HG03457 (cell line): Measurements from ENCODE around the gene ARHGAP26.

Source experiments
- ATAC-seq: cut with Tn5 transposase; IDR thresholded peaks from one replicate; pipeline ENCODE4 v1.9.1; 2021; ENCODE audit warnings: moderate number of reproducible peaks; ENCODE audit not compliant: unreplicated experiment

ARHGAP26 gene

DNA sequence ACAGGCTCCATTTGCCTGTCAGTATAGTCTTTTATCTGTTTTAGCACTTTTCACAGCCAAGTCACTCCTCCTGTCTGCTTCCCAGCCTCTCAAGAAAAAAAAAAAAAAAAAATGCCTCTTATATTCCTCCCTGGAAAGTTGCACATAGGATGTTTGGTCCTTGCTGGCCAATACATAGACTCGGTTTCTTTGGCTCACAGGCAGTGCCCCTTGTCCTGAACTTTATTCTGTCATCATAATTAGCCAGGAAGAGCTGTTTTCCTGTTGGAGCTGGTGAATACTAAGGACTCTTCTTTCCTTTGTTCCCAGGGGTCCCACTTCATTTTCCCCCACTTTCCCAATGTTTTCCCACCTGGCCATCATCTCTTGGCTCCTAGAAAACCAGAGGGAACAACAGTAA is 442.1 kb downstream of the ARHGAP26 start:
- ATAC-seq, result no peak

DNA sequence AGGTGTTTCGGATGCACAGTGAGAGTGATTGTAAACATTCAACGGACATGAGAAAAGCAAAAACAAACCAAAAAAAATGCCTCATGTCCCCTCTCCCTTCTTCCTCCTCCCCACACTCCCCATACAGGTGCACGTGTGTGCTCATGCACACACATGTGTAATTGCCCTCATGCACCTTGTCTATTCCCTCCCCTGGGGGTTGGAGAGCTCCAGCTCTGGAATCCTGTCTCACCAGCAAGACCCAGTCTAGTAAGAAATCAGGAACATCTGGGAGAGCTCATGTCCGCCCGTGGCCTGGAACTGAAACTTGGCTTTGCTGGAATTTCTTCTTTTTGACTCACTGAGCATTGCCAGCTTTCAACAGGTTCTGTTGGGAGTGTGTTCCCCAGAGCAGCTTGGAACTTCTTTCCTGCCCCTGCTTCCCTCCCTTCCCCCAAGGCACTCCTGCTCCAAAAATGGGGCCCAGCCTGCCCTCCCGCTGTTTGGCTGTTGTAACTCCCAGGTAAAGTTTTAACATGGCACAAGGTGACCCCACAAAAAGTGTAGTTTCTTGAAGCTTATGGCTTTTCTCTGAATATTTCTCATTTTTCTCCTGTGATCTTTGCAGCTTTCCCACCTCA is 443.2 kb downstream of the ARHGAP26 start:
- no peak for ATAC-seq

DNA sequence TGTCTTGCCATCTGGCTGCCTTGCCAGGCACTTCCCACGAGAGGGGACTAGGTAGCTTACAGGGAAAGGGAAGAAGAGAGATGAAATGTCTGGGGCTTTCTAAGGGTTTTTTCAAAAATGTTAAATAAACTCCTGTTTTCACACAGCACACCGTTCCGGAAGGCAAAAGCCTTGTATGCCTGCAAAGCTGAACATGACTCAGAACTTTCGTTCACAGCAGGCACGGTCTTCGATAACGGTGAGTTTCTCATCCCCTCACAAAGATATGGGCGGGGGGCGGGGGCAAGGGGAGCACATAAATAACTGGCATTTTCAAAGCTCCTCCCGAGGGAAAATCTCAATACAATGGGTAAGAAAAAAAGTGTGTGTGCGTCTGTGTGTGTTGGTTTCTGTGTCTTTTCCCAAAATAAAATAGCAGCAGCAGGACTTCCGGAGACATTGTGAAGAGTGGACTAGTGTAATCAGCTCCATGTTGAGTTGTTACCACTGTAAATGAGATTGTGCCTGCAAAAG is 443.7 kb downstream of the ARHGAP26 start:
- peak; percentile 57 for ATAC-seq

DNA sequence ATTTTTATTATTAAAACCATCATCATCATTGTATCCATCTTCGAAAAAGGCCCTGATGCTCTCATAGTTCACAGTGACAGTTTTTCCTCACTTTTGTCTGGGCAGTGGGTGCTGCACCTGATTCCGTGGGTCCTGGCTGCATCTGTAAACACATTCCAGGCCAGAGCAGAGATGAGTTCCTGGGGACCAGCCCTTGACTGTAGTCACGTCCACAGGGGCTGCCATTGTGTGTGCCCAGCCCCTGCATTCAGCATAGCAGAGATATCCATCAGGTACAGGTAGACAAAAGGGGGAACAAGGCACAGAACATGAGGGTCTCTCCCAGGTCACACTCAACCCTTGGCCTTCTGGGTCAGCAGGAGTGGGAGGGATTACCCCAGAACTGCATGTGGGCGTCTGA is 444.3 kb downstream of the ARHGAP26 start:
- no peak for ATAC-seq

DNA sequence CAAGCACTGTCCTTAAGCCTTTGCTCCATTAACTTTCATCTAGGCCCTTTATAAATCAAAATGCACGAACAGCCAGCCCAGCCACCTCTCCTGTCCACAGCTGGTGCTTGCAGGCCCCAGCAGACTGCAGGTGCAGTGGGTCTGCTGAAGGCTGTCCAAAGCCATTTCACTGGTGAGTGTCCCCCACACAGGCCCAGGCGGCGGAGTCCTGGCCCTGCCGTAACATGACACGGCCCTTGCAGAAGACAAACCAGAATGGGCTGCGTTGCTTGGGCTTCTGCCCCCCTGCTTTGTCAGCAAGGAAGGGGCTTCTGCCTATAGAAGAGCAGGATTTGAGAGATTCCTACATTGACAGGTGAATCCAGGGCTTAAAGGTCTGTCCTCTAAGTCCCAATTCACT is 444.7 kb downstream of the ARHGAP26 start:
- no peak for ATAC-seq

DNA sequence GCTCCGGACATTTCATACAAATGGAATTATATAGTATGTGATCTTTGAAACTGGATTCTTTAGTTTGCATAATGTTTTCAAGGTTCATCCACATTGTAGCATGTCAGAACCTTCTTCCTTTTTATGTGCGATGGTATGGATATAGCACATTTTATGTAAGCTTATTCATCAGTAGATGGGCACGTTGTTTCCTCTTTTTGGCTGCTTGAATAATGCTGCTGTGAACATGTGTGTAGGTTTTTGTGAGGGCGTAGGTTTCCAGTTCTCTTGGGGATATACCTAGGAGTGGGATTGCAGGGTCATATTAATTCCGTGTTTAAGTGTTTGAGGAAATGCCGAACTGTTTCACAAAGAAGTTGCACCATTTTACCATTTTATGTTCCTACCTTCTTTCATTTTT is 445.5 kb downstream of the ARHGAP26 start:
- no peak for ATAC-seq

DNA sequence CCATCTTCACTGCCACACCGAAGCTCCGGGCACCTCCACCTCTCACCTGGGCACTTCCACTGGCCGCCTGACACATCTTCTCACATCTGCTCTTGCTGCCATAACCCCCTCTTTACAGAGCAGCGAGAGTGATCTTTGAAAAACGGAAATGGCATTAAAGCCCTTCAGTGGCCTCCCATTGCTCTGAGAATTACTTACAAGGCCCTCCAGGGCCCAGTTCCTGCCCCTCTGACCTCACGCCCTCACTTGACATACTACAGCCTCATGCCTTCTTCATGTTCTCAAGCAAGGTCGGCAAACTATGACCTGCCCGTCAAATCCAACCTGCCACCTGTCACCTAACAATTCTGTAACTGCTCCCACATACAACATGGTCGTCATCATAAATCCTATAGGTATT is 446.0 kb downstream of the ARHGAP26 start:
- no peak for ATAC-seq

DNA sequence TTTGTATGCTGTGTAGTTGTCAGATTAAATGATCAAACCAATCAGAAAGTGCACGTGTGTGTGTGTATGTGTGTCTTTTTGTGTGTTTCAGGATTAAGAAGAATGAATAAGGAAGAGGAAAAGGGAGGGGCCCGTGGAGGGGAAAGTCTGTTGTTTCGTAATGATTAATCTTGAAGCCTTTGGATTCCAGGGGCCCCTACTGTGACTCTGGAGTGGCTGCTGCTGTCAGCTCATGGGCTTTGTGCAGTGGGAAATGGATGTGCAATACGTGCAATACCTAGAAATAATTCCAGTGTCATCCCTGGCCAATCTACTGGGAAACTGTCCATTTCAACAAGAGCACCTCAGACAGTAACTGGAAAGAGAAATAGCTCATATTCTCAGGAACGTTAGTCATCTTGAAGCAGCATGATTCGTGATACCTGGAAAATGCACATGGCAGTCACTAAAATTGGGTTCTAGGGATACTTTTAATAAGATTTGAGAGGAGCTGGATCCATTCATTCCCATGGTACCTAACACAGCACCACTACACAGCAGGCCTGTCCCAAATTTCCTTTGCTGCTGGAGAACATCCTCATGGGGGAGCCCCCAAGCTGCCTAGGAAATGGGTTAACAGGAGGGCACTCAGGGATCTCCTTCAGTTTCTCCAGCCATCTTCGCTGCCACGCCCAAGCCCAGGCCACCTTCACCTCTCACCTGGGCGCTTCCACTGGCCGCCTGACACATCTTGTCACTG is 447.1 kb downstream of the ARHGAP26 start:
- ATAC-seq, result no peak

DNA sequence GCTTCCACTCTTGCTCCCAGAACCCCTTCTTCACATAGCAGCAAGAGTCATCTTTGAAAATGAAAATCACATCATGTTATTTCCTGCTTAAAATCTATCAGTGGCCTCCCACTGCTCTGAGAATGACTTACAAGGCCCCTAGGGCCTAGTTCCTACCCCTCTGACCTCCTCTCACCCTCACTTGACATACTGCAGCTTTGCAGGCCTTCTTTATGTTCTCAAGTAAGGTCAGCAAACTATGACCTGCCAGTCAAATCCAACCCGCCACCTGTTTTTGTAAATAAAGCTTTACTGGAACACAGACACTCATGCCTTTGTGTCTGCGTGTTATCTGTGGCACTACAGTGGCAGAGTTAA is 447.6 kb downstream of the ARHGAP26 start:
- ATAC-seq, result no peak

DNA sequence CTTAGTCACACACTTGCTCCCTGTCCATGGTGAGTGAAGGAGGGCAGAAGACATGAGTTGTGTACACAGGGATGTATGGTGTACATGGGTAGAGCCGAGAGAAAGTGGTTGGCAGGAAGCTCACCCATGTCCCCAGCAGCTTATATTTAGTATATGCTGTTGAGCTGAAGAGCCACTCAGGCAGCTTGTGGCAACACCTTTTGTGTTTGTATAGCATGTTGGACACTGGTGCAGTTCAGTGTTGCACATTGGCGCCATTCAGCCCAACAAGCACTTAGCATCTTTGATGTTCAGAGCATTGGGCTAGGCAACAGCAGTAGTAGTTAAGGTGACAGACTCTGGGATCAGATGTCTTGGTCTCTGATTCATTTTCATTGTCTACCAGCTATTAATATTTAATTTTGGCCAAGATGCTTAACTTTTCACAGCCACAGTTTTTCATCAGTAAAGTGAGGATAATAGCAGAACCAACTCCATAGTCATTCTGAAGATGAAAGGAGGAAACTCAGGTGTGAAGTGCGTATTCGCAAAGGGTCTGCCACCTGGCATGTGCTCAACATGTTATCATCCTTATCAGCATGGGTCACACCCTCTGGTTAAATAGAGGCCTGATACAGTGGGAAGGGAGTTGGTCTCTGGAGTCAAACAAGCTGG is 448.5 kb downstream of the ARHGAP26 start:
- no peak for ATAC-seq

DNA sequence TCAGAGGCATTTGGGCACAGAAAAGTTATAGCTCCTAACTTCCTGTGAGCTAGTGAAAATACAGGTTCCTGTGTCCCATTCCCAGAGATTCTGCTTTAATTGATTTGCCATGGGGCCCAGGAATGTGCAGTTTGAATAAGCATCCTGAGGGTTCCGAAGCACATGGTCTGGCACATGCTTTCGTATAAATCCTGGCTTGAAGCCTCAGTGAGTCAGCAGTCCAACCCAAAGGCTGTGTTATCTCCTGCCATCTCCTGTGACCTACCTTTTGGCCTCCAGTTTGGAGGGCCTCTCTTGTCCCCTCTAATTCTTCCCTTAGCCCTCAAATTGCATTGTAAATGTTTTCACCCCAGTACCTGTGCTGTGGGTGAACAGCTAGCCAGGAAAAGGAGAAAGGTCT is 449.5 kb downstream of the ARHGAP26 start:
- ATAC-seq, result no peak

DNA sequence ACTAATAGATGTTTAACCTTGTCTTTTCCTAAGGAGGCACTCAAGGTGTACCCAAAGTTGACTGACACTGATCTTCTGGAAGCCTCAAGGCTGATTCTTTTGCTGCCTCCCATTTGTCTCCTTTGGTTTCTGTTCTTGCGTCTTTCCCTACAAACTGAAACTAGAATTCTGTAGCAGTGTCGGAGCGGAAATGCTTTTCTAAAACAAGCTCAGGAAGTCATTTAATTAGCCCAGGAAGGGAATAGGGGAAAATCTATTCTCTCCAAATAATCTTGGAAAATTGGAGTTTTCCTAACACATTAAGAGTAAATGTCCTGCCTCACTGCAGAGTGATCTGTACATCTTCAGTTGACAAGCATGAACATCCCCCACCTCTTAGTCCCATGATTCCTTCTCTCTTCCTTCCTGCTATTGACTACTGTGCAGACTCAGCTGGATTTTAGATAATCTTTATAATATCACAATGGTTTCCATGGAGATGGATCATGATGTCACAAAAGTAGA is 450.6 kb downstream of the ARHGAP26 start:
- ATAC-seq, result no peak

DNA sequence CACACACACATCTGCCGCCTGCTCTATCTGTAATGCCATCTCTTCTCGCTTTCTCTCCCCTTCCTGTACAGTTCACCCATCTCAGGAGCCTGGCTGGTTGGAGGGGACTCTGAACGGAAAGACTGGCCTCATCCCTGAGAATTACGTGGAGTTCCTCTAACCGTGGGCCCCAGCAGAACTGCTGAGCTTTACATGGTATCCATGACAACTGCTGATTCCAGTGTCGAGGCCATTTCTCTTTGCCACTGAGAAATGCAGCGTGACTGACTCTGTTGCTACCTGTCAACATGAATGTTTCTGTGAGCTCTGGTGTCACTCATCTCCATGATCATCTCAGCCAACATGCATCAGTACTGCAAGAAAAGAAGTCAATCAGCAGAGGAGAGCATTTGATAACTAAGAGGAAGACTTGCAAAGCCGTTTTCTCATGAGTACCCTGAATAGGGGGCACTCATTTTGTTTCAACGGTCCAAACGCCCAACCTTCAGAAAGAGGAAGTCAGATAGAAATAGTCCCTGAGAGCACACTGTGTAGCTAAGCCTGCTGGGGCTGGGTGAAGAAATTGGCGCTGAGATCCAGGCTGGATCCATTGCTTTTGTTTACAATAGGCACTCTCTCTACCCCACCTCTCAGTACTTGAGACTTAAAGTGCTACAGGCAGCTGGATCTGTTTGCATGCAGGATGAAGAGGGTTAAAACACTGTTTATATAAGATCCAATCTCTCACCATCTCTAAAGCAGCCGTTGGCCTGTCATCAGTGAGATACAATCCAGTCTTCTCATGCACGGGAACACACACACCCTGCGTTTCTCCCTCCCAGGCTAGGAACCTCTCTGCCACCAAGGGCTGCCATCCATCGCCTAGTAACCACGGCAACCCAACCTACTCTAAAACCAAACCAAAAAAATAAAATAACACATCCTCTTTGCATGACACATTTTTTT is 452.4 kb downstream of the ARHGAP26 start:
- peak; percentile 51 for ATAC-seq

DNA sequence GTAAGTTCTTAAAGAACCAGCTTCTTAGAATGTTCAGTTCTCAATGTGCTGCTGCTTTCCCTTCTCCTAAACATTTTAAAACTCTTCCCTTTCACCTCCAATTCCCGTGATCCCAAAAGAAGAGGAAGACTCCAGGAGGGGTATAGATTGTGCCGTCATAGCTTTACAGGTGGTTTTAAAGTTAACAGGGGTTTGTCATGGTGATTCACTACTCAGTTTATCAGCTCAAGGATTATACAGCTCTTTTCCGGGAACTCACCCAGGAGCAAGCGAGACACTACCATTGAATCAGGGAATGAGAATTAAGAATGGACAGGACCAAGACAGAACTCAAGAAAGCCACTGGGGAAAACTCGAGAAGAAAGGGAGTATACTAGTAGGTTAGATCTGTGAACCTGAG is 454.5 kb downstream of the ARHGAP26 start:
- ATAC-seq, result no peak

DNA sequence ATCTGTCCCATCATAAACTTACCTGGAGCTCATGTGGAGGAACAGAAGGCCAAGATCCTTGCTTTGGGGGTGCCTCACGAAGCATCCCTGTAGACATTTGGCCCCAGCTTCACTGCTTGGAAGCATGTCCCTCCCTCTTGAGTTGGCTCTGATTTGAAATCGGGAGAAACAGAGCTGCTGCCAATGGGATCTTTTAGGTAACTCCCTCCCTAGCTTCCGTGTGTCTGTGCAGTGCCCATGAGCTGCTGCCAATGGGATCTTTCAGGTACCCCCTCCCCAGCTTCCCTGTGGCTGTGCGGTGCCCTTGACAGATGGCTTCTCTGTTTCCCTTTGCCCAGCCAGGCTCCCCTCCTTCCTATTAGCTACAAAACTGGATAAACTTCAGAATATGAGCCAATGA is 455.3 kb downstream of the ARHGAP26 start:
- ATAC-seq, result no peak

DNA sequence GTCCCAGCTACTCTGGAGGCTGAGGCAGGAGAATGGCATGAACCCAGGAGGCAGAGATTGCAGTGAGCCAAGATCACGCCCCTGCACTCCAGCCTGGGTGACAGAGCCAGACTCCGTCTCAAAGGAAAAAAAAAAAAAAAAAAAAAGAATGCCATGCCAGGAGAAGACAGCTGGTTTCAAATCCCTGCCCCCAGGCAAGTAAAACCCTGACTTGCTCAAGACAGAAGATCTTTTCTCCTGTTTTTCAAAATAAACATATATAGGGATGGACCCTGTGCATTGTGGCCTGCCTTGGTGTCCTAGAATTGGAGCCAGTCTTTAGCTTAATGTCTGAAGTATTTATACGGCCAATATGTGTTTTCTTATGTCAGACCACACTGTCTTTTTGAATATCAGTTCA is 456.2 kb downstream of the ARHGAP26 start:
- ATAC-seq, result no peak

DNA sequence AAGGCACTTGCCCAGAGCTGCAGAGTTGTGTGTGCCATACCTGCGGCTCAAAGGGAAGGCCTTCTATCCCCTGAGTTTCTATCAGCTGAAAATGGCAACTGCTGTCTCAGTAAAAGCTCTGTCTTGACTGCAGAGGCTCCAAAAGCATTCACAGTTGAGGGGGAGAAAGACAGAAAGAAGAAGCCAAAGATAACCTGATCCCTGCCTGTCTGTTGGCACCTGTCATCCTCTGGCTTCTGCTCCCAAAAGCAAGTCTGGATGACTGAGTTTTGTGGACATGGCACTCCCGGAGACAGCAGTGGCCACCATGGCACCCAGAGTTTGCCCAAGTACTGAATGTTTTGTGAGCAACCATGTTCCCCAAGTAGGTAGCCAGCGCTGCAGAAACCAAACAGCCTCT is 456.7 kb downstream of the ARHGAP26 start:
- ATAC-seq, result no peak

DNA sequence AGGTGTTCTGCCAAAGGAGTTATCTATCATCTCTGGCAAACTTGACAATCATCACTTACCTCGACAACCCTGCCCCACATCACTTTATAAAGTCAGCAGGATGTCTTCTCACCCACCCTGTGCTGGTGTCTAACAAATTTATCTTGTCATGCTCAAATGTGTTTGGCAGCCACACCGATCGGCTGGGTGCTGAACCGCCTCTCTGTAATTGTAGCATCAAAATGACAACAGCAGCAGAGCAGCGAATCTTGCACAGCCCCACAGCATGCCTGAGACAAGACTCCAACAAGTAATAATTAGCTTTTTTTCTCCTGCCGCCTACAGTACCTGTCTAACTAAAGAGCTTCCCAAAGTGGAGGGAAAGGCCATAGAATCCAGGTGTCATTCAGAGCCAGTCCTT is 457.1 kb downstream of the ARHGAP26 start:
- ATAC-seq, result no peak

DNA sequence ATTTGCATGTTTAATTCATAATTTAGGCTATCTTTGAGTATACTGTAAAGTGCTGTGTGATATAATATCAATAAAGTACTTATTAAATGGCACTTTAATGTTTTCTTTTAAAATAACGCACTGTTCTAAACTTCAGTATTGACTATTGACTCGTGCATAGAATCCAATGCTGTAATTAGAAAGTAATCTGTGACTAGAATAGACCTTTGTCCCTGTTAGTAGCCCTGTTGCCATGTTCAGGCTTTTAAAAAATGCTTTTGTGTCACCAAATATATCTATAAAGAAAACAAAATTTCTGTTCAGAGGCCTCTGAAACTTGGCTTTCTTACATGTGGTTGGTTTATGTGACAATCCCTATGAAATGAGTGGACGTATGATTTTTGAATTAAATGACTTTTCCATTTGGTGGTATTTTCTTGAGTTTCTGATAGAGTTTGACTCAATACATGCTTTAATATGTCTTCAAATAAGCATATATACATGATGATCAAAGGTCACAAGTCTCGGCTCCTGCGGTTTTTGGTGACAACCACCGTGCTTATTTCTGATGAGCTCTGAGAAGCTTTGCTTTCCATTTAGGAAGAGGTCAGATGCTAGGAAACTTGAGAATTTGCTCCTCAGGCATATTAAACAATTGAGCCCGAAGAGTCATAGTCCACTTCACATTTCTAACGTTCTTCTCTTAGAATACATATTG is 458.6 kb downstream of the ARHGAP26 start:
- no peak for ATAC-seq

DNA sequence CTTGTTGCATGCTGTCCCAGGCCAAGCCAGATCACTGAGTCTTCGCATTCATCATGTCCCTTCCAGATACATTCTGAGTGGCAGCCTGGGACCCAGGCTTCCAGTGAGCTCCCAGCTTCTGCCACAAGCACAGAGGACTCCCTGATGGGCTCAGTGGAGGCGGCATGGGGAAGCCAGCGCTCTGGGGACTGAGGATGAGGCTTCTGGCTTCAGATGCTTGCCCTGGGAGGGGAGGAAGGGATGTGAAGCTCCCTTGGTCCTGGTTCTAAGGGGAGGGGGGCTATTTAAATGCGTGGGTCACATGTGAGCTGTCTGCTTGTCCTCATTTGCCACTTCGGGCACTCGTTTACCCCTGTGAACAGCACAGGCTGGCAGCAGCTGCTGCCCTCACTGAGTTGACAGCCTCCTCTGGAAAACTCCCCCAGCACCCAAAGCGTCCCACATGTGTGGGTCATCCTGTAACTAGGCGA is 459.3 kb downstream of the ARHGAP26 start:
- peak; percentile 34 for ATAC-seq
